HG02763 (cell line): ENCODE measurements around the gene SLC43A2.
"Not testable (repeated sequence)": the region's sequence is repeated elsewhere in the genome, so short reads cannot be mapped to it uniquely, and the experiment has no call there.

Source experiments
- ATAC-seq: cut with Tn5 transposase; IDR thresholded peaks from one replicate; pipeline ENCODE4 v1.9.1; 2021; ENCODE audit warnings: mild to moderate bottlenecking, moderate library complexity; ENCODE audit not compliant: unreplicated experiment

The SLC43A2 gene

DNA sequence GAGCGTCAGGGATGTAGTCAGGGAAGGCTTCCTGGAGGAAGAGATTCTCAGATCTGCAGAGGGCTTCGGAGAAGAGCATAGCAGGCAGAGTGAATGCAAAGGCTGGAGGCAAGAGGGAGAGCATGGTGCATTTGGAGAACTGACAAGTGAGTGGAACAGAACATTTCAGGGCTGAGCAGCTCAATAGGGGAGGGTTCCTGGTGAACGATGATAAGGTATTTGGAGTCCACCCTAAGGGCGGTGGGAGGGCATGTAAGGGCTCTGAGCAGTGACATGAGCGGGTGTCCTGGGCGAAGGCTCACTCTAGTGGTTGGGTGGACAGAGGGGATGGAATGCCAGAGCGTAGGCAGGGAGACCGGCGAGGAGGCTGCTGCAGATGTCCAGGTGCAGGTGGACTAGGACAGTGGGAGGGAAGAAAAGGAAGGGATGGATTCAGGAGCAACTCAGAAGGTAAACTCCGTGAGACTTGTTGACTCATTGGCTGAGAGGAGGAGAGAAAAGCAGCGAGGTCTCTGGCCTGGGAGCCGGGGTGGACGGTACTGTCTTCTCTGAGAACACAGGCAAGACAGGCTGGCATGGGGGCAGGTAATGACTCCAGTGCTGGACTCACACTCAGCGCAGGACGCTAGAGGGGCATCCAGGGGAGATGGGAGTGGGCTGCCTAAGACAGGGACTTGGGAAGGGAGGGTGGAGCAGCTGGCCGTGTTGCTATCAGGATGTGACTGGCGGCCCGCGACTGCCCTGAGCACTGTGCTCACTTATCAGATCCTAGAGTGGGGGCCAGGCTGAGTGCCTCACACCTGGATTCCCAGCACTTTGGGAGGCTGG is 64.6 kb downstream of the SLC43A2 start:
- no peak for ATAC-seq

DNA sequence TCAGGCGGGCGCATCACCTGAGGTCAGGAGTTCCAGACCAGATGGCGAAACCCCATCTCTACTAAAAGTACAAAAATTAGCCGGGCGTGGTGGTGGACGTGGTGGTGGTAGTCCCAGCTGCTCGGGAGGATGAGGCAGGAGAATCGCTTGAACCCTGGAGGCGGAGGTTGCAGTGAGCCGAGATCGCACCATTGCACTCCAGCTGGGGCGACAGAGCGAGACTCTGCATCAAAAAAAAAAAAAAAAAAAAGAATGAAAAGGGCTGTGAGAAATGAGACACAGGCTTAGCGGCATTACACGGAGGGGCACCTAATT is 65.2 kb downstream of the SLC43A2 start:
- not testable (repeated sequence) for ATAC-seq

GRCh38 chr17:1562176-1562643 is 66.4 kb downstream of the SLC43A2 start:
- ATAC-seq = peak; percentile 26

- ATAC-seq = peak; percentile 12
These were observed 67.0 kb downstream of the SLC43A2 start for GRCh38 chr17:1561420-1562175.

- ATAC-seq = no peak
These were observed 67.7 kb downstream of the SLC43A2 start for GRCh38 chr17:1560858-1561355.

DNA sequence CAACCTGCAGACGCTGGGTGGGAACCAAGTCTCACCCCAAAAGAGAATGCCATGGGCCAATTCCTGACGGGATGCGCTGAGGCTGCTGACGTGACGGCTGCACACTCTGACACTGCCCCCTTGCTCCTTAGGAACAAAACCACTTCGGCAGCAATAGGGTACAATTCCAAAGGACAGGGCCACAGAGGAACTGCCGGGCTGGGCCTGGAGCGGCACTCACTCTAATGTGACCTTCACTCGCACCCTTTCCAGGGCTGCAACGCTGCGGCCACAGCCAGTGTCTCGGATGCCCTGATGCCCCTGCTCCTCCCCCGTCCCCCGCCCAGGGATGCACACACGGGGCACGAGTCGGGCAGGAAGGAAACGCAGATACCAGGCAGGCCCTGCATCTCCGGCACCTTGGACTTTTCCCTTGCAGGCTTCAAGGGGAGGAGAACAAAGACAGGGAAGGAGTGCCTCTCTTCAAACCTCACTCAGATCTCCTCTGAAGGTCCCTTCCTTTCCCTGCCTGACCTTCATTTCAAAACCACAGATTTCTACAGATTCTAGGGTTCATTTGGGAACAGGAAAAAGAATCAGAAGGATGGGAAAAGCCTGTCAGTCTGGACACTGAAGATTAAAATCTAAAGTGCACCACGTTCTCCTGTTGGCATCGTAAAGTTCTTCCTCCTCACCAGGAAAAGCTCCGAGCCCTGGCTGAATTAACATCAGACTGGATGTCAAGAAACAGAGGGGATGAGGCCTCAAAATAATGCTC is 68.4 kb downstream of the SLC43A2 start:
- no peak for ATAC-seq

DNA sequence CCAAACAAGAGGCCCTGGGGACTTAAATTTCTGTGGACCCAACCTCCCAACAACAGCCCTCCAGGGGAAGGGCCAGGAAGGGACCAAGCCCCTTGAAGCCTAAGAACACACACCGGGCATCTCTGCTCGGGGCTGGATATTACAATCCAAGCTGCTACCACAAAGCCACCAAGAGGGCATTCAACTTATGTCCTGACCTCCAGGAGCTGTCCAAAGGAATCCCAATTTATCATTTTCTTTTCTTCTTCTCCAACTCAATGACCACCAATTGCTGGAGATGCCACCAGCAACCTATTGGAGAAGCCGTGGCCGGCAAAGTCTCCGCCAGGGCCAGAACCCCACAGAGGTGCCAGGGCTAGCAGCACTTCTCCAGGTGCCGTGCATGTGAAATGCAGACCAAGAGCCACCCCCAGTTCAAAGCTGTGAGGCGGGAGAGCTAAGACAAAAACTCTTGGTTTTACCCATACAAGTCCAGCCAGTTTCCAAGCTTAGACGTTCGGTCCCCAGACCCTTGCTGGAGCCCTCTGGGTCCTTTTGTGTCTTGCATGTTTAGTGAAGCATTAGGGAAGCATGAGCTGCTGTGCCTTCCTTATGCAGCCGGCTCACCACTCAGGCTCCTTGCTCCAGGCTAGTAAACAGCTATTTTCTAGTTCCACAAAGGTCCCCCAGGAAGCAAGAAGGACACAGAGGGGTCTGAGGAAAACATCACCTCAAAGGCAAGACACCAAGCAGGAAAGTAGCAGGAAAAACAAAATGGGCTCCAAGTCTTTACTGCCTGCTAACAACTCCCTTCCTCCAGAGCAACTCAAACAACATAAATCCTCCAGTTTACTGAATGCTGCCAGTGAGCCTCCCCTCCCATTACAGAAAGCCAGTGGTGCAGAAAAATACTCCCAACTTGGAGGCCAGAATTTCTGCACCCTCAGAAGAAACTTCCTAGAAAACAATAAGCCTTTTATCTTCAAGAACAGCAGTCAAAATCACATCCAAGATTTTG is 69.3 kb downstream of the SLC43A2 start:
- no peak for ATAC-seq

DNA sequence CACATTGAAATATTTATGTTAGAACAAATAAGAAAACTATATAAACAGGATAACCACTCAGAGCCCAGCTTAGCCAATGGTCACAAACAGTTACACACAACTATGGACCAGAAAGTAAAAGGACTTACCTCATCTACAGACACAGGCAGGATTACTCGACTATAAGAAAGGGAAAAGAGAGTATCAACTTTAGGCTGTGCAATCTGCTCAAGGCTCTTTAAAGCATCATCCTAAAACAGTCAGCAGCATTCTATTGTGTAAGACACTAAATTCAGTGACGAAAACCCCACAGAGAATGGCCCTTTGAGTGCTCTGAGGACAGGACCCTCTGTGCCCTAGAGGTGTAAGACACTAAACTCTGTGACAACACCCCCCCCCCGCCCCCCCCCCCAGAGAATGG is 70.2 kb downstream of the SLC43A2 start:
- no peak for ATAC-seq

DNA sequence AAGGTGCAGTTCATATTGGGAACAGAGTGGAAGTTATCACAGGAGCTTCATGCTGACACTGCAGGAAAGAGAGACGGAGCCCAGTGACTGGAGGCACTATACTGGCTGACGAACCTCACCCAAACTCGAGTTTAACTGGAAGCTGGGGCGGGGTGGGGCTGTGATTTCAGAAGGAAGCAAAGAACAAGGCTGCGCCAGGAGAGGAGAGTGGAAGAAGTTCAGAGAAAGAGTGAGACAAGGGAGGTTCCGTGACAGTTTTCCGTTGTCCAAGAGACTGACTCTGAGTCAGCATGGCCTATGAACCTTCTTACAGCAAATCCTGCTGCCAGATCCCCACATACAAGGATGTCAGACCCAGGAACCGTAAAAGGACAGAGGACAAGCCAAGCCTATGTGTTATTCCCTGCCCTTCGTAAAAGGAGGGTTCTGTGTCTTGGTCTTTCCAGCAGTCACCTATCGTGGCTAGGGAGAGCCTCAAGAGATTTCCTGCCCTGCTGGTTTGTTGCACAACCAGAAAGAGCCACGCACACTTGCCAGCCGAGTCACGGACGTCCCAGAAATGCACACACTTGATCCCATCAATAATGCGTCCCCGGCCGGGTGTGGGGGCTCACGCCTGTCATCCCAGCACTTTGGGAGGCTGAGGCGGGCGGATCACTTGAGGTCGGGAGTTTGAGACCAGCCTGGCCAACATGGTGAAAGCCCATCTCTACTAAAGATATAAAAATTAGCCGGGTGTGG is 71.1 kb downstream of the SLC43A2 start:
- ATAC-seq = no peak

DNA sequence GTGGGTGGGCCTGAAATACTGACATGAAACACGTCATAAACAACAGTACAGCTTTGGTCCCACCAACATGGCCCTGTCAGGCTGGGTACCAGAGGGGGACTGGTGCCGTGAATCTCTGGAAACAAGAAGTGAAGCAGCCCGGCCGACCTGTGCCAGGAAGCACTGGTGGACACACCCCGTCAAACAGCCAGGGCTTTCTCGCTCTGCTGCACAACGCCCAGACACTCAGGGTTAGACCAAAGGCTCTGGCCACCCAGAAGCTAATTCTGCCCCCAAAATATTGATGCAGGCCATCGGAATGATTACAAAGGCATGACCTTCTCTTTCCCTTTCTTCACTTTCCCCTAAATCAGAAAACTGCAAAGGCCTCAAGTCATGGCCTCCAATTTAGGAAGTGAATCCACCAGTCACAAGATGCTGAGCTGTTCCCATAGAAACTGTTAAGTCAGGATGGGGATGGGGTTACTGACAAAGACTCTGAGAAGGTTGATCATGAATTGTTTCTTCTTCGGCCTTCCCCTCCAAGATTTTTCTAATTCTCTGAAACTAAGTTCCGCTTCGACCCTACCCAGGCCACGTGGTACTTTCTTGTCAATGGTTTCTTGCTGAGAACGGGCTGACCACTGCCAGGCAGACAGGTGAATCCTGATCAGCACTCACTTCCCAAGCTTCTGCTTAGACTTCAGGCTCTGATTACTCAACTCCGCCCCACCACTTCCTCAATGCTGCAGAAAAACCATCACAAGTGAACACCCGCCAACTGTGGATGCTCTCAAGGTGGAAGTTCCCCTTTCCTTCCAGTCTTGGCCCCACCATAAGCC is 72.8 kb downstream of the SLC43A2 start:
- no peak for ATAC-seq

DNA sequence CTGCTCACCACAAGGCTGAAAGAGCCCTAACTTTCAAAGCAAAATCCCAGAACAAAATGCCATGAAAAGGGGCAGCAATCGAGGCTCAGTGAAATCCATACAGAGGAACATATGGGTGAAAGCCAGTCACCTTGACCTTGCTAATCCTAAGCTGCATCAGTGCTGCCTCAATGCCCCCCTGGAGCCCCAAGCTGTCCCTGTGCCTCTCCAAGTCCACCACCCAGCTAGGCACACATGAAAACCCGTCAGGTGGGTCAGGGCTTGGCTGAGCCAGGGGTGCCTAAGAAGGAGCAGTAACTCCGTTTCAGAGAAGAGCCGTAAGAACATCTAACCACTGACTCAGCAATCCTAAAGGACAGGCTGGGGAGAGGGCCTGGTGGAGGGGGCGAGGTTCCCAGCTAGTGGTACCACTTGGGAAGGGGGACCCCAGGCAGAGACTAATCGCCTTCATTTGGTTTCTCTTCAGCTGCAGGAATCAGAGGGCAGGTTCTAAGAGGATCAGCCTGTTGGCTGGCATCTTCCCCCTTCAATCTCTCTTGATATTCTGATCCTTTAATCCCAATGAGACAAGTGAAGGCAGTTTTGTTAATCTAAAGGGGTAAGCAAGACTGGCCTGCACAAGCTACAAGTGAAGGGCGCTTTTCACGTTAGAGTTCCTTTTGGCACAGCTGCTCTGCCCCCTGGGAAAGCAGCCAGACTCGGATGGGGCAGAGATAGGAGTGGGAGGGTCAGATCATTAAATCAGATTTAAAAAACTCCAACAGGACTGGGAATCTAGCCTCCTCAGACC is 73.7 kb downstream of the SLC43A2 start:
- ATAC-seq = no peak

- ATAC-seq = no peak
These were observed 75.0 kb downstream of the SLC43A2 start for GRCh38 chr17:1553354-1554266.

DNA sequence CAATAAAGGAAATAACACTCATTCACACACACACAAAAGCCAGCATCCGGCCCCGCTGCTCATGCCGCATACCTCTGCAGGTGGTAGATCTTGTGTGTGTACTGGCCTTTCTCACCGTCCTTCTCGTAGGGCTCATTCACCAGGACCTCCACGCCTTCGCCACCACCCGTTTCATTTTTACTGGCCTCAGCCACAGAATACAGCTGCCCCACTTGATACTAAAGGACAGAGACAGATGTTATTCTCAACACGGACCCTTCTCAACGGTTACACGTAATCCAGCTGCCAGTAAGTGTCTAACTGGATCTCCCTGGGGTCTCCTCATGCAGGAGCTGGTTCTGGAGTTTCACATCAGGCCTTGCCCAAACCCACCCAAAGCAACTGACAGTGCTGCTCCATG is 75.7 kb downstream of the SLC43A2 start:
- ATAC-seq = no peak

GRCh38 chr17:1551741-1552140 is 76.9 kb downstream of the SLC43A2 start:
- ATAC-seq = no peak

DNA sequence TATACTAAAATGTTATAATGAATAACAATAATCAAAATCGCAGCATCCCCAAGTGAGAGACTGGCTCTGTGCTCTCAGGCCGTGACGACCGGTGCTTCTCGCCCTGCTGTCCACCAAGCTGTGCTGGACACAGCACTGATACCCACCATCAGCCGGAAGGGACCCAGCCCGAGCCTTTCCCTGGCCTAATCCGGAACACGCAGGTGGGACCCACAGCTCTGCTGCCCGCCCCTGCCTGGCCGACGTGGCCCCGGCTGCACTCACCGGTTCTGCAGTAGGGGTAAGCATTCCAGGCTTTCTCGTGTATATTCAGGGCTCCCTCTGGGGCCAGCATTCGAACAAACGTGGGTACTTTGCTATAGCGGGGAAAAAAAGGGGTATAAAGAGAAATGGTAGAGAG is 80.6 kb downstream of the SLC43A2 start:
- no peak for ATAC-seq

- no peak for ATAC-seq
These were observed 82.2 kb downstream of the SLC43A2 start for GRCh38 chr17:1546292-1546922.
